ENCODE measurements around the gene COLEC12.

Gene COLEC12

GRCh38 chr18:500632-501405, at the start of gene COLEC12:
Gene COLEC12 (minus strand): TSS chr18:500701. CDS start chr18:500514, 187 bp downstream.
- H3K4me3 Mint-ChIP-seq, result peak within 1 kb of the TSS; percentile 55 to 72
- no peaks in the 10 kb centered on the region for H3K9me3 Mint-ChIP-seq
- DNase-seq (no peak), ATAC-seq (peak; percentile 18)
- H3K27ac Mint-ChIP-seq, result no peak within 1 kb of the TSS
- H3K4me1 Mint-ChIP-seq, result peaks cover 18% of the 10 kb centered on the region
- peaks cover 66% of the 10 kb centered on the region for H3K27me3 Mint-ChIP-seq

GRCh38 chr18:549967-550366, 49.5 kb upstream of the COLEC12 start:
- no peak overlapping the region for H3K27ac Mint-ChIP-seq

GRCh38 chr18:543447-544078, 43.1 kb upstream of the COLEC12 start:
- no peak overlapping the region for H3K4me3 Mint-ChIP-seq
- DNase-seq (no peak), ATAC-seq (no peak)
- H3K9me3 Mint-ChIP-seq, result no peaks in the 10 kb centered on the region
- no peak overlapping the region for H3K27ac Mint-ChIP-seq
- no peaks in the 10 kb centered on the region for H3K4me1 Mint-ChIP-seq
- peaks cover 18% of the 10 kb centered on the region for H3K27me3 Mint-ChIP-seq

More at GRCh38 chr18:549967-550366, 49.5 kb upstream of the COLEC12 start:
- Mint-ChIP-seq H3K9me3 (no peaks in the 10 kb centered on the region), H3K27me3 (peaks cover 26% of the 10 kb centered on the region), H3K4me1 (no peaks in the 10 kb centered on the region), H3K4me3 (no peak overlapping the region)
- DNase-seq (no peak), ATAC-seq (no peak)

- no peaks in the 10 kb centered on the region for H3K9me3 Mint-ChIP-seq
- no peak for ATAC-seq
- no peaks in the 10 kb centered on the region for H3K27me3 Mint-ChIP-seq
- no peak for DNase-seq
- H3K4me3 Mint-ChIP-seq, result no peak overlapping the region
- H3K27ac Mint-ChIP-seq, result no peak overlapping the region
- no peaks in the 10 kb centered on the region for H3K4me1 Mint-ChIP-seq
These were observed 33.6 kb upstream of the COLEC12 start for GRCh38 chr18:533995-534601.

- Mint-ChIP-seq H3K27ac (no peak overlapping the region), H3K4me3 (no peak overlapping the region), H3K4me1 (no peaks in the 10 kb centered on the region), H3K27me3 (no peaks in the 10 kb centered on the region), H3K9me3 (no peaks in the 10 kb centered on the region)
- ATAC-seq (no peak), DNase-seq (no peak)
These were observed 32.1 kb upstream of the COLEC12 start for GRCh38 chr18:532632-533031.

- no peak overlapping the region for H3K4me3 Mint-ChIP-seq
- no peaks in the 10 kb centered on the region for H3K9me3 Mint-ChIP-seq
- ATAC-seq, result no peak
- H3K27me3 Mint-ChIP-seq, result no peaks in the 10 kb centered on the region
- no peak for DNase-seq
- H3K27ac Mint-ChIP-seq, result no peak overlapping the region
- H3K4me1 Mint-ChIP-seq, result no peaks in the 10 kb centered on the region
These were observed 31.5 kb upstream of the COLEC12 start for GRCh38 chr18:532018-532417.

- no peaks in the 10 kb centered on the region for H3K9me3 Mint-ChIP-seq
- no peak overlapping the region for H3K27ac Mint-ChIP-seq
- no peaks in the 10 kb centered on the region for H3K4me1 Mint-ChIP-seq
- ATAC-seq (no peak), DNase-seq (no peak)
- H3K4me3 Mint-ChIP-seq, result no peak overlapping the region
- H3K27me3 Mint-ChIP-seq, result no peaks in the 10 kb centered on the region
These were observed 26.6 kb upstream of the COLEC12 start for GRCh38 chr18:527146-527545.

- Mint-ChIP-seq H3K27ac (no peak overlapping the region), H3K4me3 (no peak overlapping the region), H3K4me1 (no peaks in the 10 kb centered on the region), H3K27me3 (no peaks in the 10 kb centered on the region), H3K9me3 (no peaks in the 10 kb centered on the region)
- DNase-seq (no peak), ATAC-seq (no peak)
These were observed 26.2 kb upstream of the COLEC12 start for GRCh38 chr18:526681-527080.

GRCh38 chr18:525036-525797, 24.7 kb upstream of the COLEC12 start:
- no peaks in the 10 kb centered on the region for H3K4me1 Mint-ChIP-seq
- no peak overlapping the region for H3K4me3 Mint-ChIP-seq
- no peak for DNase-seq
- H3K9me3 Mint-ChIP-seq, result no peaks in the 10 kb centered on the region
- H3K27me3 Mint-ChIP-seq, result no peaks in the 10 kb centered on the region
- no peak overlapping the region for H3K27ac Mint-ChIP-seq
- no peak for ATAC-seq

- no peaks in the 10 kb centered on the region for H3K9me3 Mint-ChIP-seq
- H3K27me3 Mint-ChIP-seq, result no peaks in the 10 kb centered on the region
- H3K4me3 Mint-ChIP-seq, result no peak overlapping the region
- no peak overlapping the region for H3K27ac Mint-ChIP-seq
- no peak for DNase-seq
- no peak for ATAC-seq
- H3K4me1 Mint-ChIP-seq, result peaks cover 2% of the 10 kb centered on the region
These were observed 24.0 kb upstream of the COLEC12 start for GRCh38 chr18:524466-524865.

- H3K4me1 Mint-ChIP-seq, result peaks cover 11% of the 10 kb centered on the region
- H3K4me3 Mint-ChIP-seq, result no peak overlapping the region
- H3K27ac Mint-ChIP-seq, result no peak overlapping the region
- ATAC-seq, result no peak
- no peaks in the 10 kb centered on the region for H3K9me3 Mint-ChIP-seq
- DNase-seq, result no peak
- H3K27me3 Mint-ChIP-seq, result peaks cover 5% of the 10 kb centered on the region
These were observed 23.1 kb upstream of the COLEC12 start for GRCh38 chr18:523561-523960.

- Mint-ChIP-seq H3K27me3 (peaks cover 23% of the 10 kb centered on the region), H3K4me3 (peak overlapping the region in 1 of 2 donors; percentile 9), H3K9me3 (peaks cover 5 to 7% of the 10 kb centered on the region in 2 donors), H3K4me1 (peaks cover 15% of the 10 kb centered on the region), H3K27ac (peak overlapping the region; percentile 37 to 78)
- ATAC-seq (peak; percentile 77), DNase-seq (no peak)
These were observed 18.7 kb upstream of the COLEC12 start for GRCh38 chr18:519019-519879.

GRCh38 chr18:518081-518480, 17.6 kb upstream of the COLEC12 start:
- Mint-ChIP-seq H3K4me1 (peaks cover 15% of the 10 kb centered on the region), H3K27me3 (peaks cover 23% of the 10 kb centered on the region), H3K27ac (no peak overlapping the region), H3K9me3 (peaks cover 7 to 8% of the 10 kb centered on the region in 2 donors), H3K4me3 (no peak overlapping the region)
- DNase-seq (no peak), ATAC-seq (no peak)

GRCh38 chr18:515838-516237, 15.3 kb upstream of the COLEC12 start:
- H3K27me3 Mint-ChIP-seq, result peaks cover 23% of the 10 kb centered on the region
- peaks cover 7 to 8% of the 10 kb centered on the region in 2 donors for H3K9me3 Mint-ChIP-seq
- DNase-seq (no peak), ATAC-seq (no peak)
- H3K27ac Mint-ChIP-seq, result peak overlapping the region in 1 of 2 donors; percentile 13
- H3K4me1 Mint-ChIP-seq, result peaks cover 15% of the 10 kb centered on the region
- H3K4me3 Mint-ChIP-seq, result no peak overlapping the region
